HG02970 (cell line): ENCODE results near the gene B4GALNT3.

Experiments used
- ATAC-seq: cut with Tn5 transposase; IDR thresholded peaks from one replicate; pipeline ENCODE4 v1.9.1; 2021; ENCODE audit warnings: mild to moderate bottlenecking, moderate library complexity, moderate number of reproducible peaks; ENCODE audit not compliant: unreplicated experiment, low FRiP score

The B4GALNT3 gene

DNA sequence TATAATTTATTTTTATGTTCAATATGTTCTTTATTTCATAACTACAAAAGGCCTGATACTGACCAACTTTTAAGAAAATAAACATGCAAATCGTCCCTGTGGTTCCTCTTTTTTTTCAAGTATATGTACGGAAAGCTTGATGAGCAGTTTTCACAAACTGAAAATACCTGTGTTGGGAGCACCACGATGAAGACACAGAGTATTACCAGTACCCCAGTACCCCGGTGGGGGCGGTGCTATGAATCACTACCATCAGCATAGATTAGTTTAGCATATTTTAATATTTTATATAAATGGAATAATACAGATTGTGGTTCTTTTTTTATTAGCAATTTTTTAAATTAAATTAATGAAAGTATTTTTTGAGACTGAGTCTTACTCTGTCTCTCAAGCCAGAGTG, 7.0 kb downstream of the B4GALNT3 start:
- no peak for ATAC-seq

GRCh38 chr12:467591-467990, 7.9 kb downstream of the B4GALNT3 start:
- no peak for ATAC-seq

GRCh38 chr12:468671-469389, 9.1 kb downstream of the B4GALNT3 start:
- ATAC-seq = no peak

- ATAC-seq = no peak
These were observed 10.4 kb downstream of the B4GALNT3 start for GRCh38 chr12:470133-470532.

- ATAC-seq = no peak
These were observed 13.5 kb downstream of the B4GALNT3 start for GRCh38 chr12:473198-473597.

- no peak for ATAC-seq
These were observed 14.3 kb downstream of the B4GALNT3 start for GRCh38 chr12:473863-474577.

DNA sequence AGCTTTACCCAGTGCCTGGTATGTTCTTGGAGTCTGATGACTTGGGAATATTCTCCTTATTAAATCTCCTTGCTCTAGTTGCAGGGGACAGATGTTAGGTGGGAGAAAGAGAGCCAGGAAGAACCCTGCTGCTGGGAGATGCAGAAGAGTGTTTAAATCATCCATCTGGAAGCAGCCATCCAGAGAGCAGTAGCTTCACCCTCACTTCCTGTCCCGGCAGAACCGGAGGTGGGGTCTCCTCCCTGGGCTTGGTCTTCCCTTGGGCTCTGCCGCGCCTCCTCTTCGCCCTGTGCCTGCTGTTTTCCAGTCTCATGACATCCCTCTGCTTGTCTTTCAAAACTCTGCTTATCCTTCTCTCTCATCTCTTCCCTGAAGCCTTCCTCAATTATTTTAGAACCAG, 15.5 kb downstream of the B4GALNT3 start:
- ATAC-seq = no peak

DNA sequence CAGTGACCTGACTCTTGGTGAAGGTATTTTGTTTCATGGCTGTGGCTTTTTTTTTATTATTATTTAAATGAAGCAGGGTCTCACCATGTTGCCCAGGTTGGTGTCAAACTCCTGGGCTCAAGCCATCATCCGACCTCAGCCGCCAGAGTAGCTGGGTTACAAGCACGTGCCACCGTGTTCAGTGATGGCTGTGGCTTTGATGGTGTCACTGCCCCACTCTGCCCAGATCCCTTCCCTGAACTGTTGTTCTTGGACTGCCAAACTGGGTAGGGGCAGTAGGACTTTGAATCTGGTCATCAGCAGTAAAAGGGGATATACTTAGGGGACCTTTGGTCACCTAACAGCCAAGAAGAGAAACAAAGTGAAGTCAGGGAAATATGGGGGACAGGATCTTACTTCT, 19.4 kb downstream of the B4GALNT3 start:
- ATAC-seq = no peak

DNA sequence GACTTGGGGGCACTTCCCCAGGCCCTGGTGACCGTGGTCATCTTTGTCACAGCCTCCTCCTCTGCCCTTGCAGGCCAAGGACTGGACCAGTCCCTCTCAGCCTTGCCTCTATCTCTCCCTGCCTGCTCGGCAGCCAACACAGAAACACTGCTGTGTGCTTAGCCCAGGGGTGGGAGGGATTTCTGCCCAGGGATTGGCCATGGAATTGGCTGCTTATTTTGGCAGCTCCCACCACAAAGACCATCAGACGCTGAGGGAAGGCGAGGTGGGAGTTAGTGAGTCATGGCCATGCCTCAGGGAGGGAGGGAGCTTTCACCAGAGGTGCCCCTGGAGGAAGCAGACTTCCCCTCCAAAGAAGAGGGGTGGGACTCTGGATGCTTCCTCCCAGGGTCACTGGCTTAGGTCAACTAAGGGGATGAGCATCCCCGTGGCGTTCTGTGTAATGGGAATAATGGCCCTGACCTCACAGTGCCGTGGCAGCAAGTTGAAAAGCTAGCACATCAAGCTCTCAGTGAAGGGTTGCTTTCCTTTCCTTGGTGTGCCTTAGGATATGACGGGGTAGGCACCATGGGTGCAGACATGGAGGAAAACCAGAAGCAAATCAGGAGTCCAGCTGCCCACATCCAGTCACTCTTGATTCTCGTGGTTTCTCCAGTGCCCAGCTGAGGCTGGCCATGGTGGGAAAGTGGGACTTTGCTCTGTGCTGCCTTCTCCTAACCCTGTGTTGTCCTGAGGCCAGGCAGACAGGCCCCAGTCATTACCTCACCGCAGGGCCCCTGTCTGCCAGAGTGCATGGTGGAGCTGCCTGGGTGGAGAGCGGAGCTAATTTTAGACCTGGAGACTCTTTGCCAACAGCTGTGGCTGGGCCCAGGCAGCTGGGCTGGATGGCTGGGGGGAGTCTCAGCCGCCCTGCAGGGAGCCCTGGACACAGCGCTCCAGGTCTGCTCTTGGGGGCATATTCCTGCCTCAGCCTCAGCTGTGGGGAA, 21.4 kb downstream of the B4GALNT3 start:
- no peak for ATAC-seq

GRCh38 chr12:482061-482460, 22.3 kb downstream of the B4GALNT3 start:
- ATAC-seq = no peak

DNA sequence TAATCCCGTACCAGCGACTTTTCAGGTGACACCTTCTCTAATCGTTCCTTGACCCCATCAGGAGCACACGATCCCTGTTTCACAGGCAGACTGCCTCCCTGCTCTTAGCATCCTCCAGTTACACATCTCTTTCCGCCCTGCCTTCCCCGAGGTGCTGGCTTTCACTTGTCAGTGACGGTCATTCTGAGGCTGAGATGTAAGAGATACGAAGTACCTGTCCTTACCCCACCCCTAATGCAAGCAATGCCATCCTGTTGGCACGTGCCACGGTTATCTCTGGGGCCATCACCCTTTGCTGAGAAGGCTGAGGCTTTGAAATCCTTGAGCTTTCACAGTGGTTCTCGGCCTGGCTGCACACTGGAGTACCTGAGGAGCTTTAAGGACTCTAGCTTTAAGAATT, 24.4 kb downstream of the B4GALNT3 start:
- no peak for ATAC-seq

DNA sequence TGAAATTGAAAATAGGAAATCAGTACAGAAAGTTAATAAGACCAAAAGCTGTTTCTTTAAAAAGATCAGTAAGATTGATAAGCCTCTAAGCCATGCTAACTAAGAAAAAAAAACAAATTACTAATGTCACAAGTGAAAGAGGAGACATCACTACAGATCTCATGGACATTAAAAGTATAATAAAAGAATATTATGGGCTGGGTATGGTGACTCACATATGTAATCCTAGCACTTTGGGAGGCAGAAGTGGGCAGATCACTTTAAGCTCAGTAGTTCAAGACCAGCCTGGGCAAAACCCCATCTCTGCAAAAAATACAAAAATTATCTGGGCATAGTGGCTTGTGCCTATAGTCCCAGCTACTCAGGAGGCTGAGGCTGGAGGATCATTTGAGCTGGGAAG, 30.5 kb downstream of the B4GALNT3 start:
- no peak for ATAC-seq

DNA sequence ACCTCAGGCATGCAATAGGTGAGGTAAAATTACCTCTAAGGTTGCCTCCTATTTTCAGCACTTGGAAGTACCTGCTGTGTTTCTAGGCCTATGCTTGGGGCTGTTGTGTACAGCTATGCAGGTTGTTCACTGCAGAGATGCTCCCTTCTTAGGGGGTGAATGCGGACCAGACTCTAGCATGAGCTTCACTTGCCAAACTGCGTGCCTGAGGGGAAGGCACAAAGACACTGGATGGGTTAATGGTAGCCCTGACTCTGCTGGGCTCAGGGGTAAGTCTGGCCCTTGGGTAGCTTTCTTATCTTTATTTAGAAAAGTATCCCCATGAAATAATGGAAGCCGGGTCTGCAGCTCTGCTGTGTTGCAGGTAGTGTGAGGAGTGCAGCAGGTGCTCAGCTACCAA, 35.7 kb downstream of the B4GALNT3 start:
- no peak for ATAC-seq

GRCh38 chr12:496736-497135, 37.0 kb downstream of the B4GALNT3 start:
- ATAC-seq = no peak

DNA sequence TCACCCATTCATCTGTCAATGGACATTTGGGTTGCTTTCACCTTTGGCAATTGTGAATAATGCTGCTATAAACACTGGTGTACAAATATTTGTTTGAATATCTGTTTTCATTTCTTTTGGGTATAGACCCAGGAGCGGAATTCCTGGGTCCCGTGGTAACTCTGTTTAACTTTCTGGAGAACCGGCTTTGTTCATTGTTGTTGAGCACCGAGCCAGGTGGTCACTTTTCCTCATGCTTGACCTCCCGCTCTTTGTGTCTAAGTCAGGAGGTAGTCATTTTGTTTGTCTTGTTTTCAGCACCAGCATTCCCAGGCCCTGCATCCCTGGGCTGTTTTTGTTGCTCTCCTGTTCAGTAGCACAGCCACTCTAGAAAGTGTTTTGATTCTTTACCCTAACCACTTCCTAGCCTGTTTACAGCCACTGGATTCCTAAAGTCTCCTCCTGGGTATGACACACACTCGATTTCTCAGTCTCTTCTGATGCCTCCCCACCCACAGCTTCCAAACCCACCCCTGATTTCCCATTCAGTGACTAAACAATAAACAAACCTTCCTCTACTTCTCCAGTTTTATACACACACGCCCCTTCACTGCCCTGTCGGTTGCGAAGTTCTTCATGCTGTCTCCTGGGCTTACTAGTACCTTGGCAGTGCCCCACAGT, 37.9 kb downstream of the B4GALNT3 start:
- no peak for ATAC-seq

DNA sequence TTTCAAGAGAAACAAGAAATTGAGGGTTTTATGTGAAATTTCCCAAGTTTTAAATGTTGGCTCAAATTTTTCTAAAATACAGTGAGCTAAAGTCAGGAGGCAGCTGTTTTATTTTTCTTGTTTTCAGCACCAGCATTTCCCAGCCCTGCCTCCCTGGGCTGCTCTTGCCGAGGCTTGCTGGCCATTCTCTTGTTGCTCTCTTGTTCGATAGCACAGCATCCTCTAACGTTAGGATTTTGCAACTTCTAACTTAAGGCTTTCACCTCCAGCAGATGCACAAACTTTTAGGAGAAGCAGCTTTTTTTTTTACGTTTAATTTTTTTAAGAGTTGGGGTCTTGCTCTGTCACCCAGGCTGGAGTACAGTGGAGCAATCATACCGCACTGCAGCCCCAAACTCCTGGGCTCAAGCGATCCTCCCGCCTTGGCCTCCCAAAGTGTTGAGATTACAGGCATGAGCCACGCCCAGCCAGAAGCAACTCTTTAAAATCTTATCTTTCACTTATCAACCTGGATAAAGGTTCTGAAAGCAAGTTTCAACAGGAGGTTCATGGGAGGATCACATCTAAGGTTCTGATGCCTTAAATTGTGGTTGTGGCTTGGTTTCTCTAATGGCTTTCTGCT, 40.2 kb downstream of the B4GALNT3 start:
- no peak for ATAC-seq

DNA sequence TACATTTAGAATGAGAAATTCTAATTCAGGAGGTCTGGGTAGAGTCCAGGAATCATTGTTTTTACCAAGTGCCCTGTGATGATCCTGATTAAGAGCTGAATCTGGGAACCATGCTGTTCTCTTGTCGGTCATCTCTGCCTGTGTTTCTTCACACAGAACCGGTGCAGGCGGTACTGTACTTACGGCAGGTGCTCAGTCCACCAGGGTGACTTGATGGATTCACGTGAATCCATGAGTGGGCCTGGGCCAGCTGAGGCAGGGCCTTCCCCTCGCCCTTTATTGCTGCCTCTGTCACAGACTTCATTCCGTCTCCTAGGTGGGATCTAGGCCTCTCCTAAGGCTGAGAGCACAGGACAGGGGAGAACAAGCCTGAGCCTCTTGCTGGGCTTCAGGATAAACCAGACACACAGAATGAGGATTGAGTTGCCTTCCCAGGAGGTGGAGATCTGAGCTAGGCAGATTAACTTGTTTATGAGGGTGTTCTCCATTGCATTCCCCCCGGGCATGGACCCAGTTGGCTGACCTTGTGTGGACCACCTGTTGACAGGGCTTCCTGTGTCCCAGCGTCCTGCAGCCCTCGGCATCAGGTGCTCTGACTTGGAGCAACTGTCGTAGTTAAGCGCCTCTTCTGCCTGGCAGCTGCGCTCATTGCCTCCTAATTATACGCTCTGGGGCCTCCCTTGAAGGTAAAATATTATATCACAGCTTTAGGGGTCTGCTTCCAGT, 42.1 kb downstream of the B4GALNT3 start:
- ATAC-seq = no peak

DNA sequence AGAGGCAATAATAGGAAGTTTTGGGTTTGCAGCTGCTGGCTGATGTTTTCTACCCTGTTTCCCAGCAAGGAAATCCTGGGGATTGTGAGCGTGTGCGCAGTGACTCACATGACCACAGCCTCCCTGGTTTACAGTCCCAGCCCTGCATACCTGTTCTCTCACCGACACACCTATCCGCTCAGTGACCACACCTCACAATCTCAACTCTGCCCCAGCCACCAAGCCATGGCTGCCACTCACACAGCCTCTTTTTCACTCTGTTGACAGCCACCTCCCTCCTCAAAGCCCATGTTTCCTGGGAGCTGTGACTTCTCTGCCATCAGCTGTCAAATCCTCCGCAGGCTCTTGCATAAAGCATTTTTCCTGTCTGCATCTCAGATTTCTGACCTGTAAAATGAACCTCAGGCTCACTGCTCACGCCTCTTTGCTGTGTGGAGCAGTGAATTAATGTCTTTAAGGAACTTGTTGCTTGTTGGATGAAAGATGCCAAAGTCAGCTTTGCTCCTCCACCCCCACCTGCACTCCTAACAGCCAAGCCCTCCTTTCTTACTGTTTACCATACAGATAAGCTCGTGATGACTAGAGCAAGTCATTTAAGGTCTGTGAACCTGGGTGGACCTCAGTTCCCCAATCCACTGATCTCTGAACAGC, 43.5 kb downstream of the B4GALNT3 start:
- ATAC-seq = no peak

- no peak for ATAC-seq
These were observed 45.5 kb downstream of the B4GALNT3 start for GRCh38 chr12:505221-505620.
